ENCODE measurements around the gene CLIC4. TPM values are rescaled to one million over a fixed set of nuclear protein-coding genes. Genes with fewer than 3 reads are reported as not detected.
"Not testable (repeated sequence)": the region's sequence is repeated elsewhere in the genome, so short reads cannot be mapped to it uniquely, and the experiment has no call there.

CLIC4 gene
- total RNA-seq, 1 donor = 544 TPM

- TF ChIP-seq CTCF (IDR thresholded peaks at IDR 0.05; ENCODE audit: insufficient read depth, low read depth, low read length) = no peak
- no peak overlapping the region for H3K4me3 ChIP-seq (ENCODE audit: low read depth, low read length)
- no peak for DNase-seq (ENCODE audit: low read depth)
Observed at GRCh38 chr1:24801176-24801575, 55.9 kb downstream of the CLIC4 start.

- no peak for DNase-seq (ENCODE audit: low read depth)
- no peak overlapping the region for H3K4me3 ChIP-seq (ENCODE audit: low read depth, low read length)
- no peak for TF ChIP-seq CTCF (IDR thresholded peaks at IDR 0.05; ENCODE audit: insufficient read depth, low read depth, low read length)
Observed at GRCh38 chr1:24803220-24803619, 58.0 kb downstream of the CLIC4 start.

GRCh38 chr1:24803987-24804530 lies 58.8 kb downstream of the CLIC4 start:
- no peak for DNase-seq (ENCODE audit: low read depth)
- H3K4me3 ChIP-seq (ENCODE audit: low read depth, low read length) = no peak overlapping the region
- no peak for TF ChIP-seq CTCF (IDR thresholded peaks at IDR 0.05; ENCODE audit: insufficient read depth, low read depth, low read length)

GRCh38 chr1:24805534-24806301 lies 60.5 kb downstream of the CLIC4 start:
- no peak for TF ChIP-seq CTCF (IDR thresholded peaks at IDR 0.05; ENCODE audit: insufficient read depth, low read depth, low read length)
- DNase-seq (ENCODE audit: low read depth) = peak; percentile 63
- no peak overlapping the region for H3K4me3 ChIP-seq (ENCODE audit: low read depth, low read length)

- no peak for DNase-seq (ENCODE audit: low read depth)
- no peak overlapping the region for H3K4me3 ChIP-seq (ENCODE audit: low read depth, low read length)
- no peak for TF ChIP-seq CTCF (IDR thresholded peaks at IDR 0.05; ENCODE audit: insufficient read depth, low read depth, low read length)
Observed at GRCh38 chr1:24806588-24806987, 61.3 kb downstream of the CLIC4 start.

- not testable (repeated sequence) for DNase-seq (ENCODE audit: low read depth); H3K4me3 ChIP-seq (ENCODE audit: low read depth, low read length)
Observed at GRCh38 chr1:24811494-24811893, 66.2 kb downstream of the CLIC4 start.

- H3K4me3 ChIP-seq (ENCODE audit: low read depth, low read length); DNase-seq (ENCODE audit: low read depth): not testable (repeated sequence)
Observed at GRCh38 chr1:24820221-24820620, 75.0 kb downstream of the CLIC4 start.

GRCh38 chr1:24822887-24823286 lies 77.6 kb downstream of the CLIC4 start:
- no peak overlapping the region for H3K4me3 ChIP-seq (ENCODE audit: low read depth, low read length)
- peak; percentile 70 for DNase-seq (ENCODE audit: low read depth)
- TF ChIP-seq CTCF (IDR thresholded peaks at IDR 0.05; ENCODE audit: insufficient read depth, low read depth, low read length) = no peak

GRCh38 chr1:24823486-24823885 lies 78.2 kb downstream of the CLIC4 start:
- not testable (repeated sequence) for H3K4me3 ChIP-seq (ENCODE audit: low read depth, low read length); DNase-seq (ENCODE audit: low read depth)
